ENCODE measurements around the gene RAB31. TPM values are rescaled to one million over a fixed set of nuclear protein-coding genes. Genes with fewer than 3 reads are reported as not detected.

RAB31 gene, protein sequence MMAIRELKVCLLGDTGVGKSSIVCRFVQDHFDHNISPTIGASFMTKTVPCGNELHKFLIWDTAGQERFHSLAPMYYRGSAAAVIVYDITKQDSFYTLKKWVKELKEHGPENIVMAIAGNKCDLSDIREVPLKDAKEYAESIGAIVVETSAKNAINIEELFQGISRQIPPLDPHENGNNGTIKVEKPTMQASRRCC
- total RNA-seq, result 35.8 and 37.9 TPM in 2 replicates

DNA sequence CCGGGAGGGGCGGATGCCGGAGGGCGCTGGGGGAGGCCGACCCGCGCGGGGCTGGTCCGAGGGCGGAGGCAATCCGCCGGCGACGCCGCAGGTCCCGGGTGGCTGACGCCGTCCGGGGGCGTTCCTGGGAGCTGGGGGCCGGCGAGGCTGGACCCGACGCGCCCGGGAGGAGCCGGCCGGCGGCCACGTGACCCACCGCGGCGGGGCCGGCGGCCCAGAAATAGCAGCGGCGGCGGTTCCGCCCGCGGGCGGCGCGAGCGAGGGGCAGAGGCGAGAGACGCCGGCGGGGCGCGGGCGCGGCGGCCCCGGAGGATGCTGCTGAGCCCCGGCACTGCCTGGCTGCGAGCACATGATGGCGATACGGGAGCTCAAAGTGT is at the start of gene RAB31:
Gene RAB31 (plus strand): TSS at position 245 of the 377 bp plus-strand sequence. CDS start 105 bp downstream, at position 350.

GRCh38 chr18:9885170-9886004 is 177.3 kb downstream of the RAB31 start, which contains the start of gene TXNDC2:
TXNDC2 (plus strand) TSS chr18:9885973; CDS start chr18:9886681, 708 bp downstream.

Small RNAs within 50 kb of the gene (small RNA-seq; reads per million reads assigned to genes)
- gene RN7SL862P (not detected), gene RNA5SP449 (not detected)

Other genes with a start within 250 kb of the RAB31 start
- 96.1 and 99.3 TPM in 2 replicates for gene RALBP1, start 232.8 kb upstream of the RAB31 start, total RNA-seq
- gene PPP4R1, start 93.7 kb upstream of the RAB31 start, total RNA-seq, result 174 and 200 TPM in 2 replicates
- gene TXNDC2, start 177.7 kb downstream of the RAB31 start, total RNA-seq, result 0.07 TPM in 1 of 2 replicates, not detected in the other
- 378 and 388 TPM in 2 replicates for gene VAPA, start 205.7 kb downstream of the RAB31 start, total RNA-seq

Data from thoracic aorta endothelial cell (primary cell).